ENCODE data around the gene CHST8.
"Not testable (repeated sequence)": the region's sequence is repeated elsewhere in the genome, so short reads cannot be mapped to it uniquely, and the experiment has no call there.

Gene CHST8

DNA sequence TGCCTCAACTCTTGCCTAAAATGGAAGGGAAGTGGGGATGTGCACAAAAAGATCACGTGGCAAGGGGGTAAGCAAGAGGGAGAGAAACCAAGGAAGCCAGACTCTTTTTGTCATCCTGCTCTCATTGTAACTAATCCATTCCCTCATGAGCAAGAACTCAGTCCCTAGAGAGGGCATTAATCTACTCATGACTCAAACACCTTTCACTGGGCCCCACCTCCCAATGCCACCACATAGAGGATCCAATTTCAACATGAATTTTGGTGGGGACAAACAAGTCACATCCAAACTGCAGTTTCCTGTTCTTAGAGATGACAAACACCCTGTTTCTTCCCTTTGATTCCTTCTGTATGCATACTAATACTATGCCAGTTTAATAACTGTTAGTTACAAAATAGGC is 11.2 kb upstream of the CHST8 start:
- TF ChIP-seq, protein P1, sequence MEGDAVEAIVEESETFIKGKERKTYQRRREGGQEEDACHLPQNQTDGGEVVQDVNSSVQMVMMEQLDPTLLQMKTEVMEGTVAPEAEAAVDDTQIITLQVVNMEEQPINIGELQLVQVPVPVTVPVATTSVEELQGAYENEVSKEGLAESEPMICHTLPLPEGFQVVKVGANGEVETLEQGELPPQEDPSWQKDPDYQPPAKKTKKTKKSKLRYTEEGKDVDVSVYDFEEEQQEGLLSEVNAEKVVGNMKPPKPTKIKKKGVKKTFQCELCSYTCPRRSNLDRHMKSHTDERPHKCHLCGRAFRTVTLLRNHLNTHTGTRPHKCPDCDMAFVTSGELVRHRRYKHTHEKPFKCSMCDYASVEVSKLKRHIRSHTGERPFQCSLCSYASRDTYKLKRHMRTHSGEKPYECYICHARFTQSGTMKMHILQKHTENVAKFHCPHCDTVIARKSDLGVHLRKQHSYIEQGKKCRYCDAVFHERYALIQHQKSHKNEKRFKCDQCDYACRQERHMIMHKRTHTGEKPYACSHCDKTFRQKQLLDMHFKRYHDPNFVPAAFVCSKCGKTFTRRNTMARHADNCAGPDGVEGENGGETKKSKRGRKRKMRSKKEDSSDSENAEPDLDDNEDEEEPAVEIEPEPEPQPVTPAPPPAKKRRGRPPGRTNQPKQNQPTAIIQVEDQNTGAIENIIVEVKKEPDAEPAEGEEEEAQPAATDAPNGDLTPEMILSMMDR (IDR thresholded peaks at IDR 0.05; ENCODE audit: low read depth, low read length, missing control alignments): no peak
- no peak overlapping the region for H3K4me3 ChIP-seq (ENCODE audit: low read depth, low read length)
- no peak overlapping the region for H3K27ac ChIP-seq
- H3K36me3 ChIP-seq (replicated peaks): no peaks in the 10 kb centered on the region
- H3K27me3 ChIP-seq (replicated peaks): no peaks in the 10 kb centered on the region
- DNase-seq: no peak
- in situ Hi-C loops (cut with HindIII; ENCODE audit: low pct_ligation_motif_present, low sequenced_read_pairs): no loop called here

- H3K27ac ChIP-seq: no peak overlapping the region
- in situ Hi-C loops (cut with HindIII; ENCODE audit: low pct_ligation_motif_present, low sequenced_read_pairs): no loop called here
- H3K27me3 ChIP-seq (replicated peaks): no peaks in the 10 kb centered on the region
- H3K36me3 ChIP-seq (replicated peaks): no peaks in the 10 kb centered on the region
- H3K4me3 ChIP-seq (ENCODE audit: low read depth, low read length): no peak overlapping the region
- DNase-seq: no peak
- TF ChIP-seq, protein P1 (IDR thresholded peaks at IDR 0.05; ENCODE audit: low read depth, low read length, missing control alignments): no peak
Measured at GRCh38 chr19:33612928-33613619, 8.7 kb upstream of the CHST8 start.

DNA sequence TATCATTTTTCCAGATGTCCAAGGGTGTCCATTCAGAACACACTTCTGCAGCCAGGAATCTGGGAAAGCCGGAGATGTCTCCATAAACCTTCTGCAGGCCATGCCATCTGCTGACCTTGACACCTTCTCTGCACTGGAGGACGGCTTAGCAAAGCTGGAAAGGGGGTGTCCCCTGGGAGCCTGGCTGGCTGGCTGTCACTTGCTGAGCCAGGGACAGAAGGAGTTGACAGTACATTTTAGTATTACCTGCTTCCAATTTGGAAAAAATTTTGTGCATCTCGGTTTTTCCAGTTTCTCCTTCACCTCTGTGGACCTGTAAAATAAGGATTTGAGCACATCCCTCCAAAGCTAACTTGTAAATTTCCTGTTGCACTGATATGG is 8.1 kb upstream of the CHST8 start:
- Histone ChIP-seq H3K27me3 (replicated peaks) (no peaks in the 10 kb centered on the region), H3K27ac (no peak overlapping the region), H3K4me3 (ENCODE audit: low read depth, low read length) (no peak overlapping the region), H3K36me3 (replicated peaks) (no peaks in the 10 kb centered on the region)
- DNase-seq: no peak
- TF ChIP-seq, protein P1 (IDR thresholded peaks at IDR 0.05; ENCODE audit: low read depth, low read length, missing control alignments): no peak
- in situ Hi-C loops (cut with HindIII; ENCODE audit: low pct_ligation_motif_present, low sequenced_read_pairs): no loop called here

- DNase-seq: no peak
- in situ Hi-C loops (cut with HindIII; ENCODE audit: low pct_ligation_motif_present, low sequenced_read_pairs): no loop called here
- TF ChIP-seq, protein P1 (IDR thresholded peaks at IDR 0.05; ENCODE audit: low read depth, low read length, missing control alignments): no peak
- Histone ChIP-seq H3K4me3 (ENCODE audit: low read depth, low read length) (no peak overlapping the region), H3K27me3 (replicated peaks) (peaks cover 18% of the 10 kb centered on the region), H3K36me3 (replicated peaks) (no peaks in the 10 kb centered on the region), H3K27ac (no peak overlapping the region)
Measured at GRCh38 chr19:33616346-33616745, 5.4 kb upstream of the CHST8 start.

- in situ Hi-C loops (cut with HindIII; ENCODE audit: low pct_ligation_motif_present, low sequenced_read_pairs): no loop called here
- H3K27me3 ChIP-seq (replicated peaks): peaks cover 21% of the 10 kb centered on the region
- H3K4me3 ChIP-seq (ENCODE audit: low read depth, low read length): no peak overlapping the region
- no peaks in the 10 kb centered on the region for H3K36me3 ChIP-seq (replicated peaks)
- DNase-seq: no peak
- TF ChIP-seq, protein P1 (IDR thresholded peaks at IDR 0.05; ENCODE audit: low read depth, low read length, missing control alignments): no peak
- H3K27ac ChIP-seq: no peak overlapping the region
Measured at GRCh38 chr19:33616857-33617256, 4.9 kb upstream of the CHST8 start.

- H3K27ac ChIP-seq; DNase-seq; in situ Hi-C loops (cut with HindIII; ENCODE audit: low pct_ligation_motif_present, low sequenced_read_pairs); H3K4me3 ChIP-seq (ENCODE audit: low read depth, low read length); H3K36me3 ChIP-seq (replicated peaks): not testable (repeated sequence)
- H3K27me3 ChIP-seq (replicated peaks): peaks cover 36% of the 10 kb centered on the region
Measured at GRCh38 chr19:33618363-33618762, 3.4 kb upstream of the CHST8 start.
